Measurements from ENCODE around the gene SCD.

Gene SCD

DNA sequence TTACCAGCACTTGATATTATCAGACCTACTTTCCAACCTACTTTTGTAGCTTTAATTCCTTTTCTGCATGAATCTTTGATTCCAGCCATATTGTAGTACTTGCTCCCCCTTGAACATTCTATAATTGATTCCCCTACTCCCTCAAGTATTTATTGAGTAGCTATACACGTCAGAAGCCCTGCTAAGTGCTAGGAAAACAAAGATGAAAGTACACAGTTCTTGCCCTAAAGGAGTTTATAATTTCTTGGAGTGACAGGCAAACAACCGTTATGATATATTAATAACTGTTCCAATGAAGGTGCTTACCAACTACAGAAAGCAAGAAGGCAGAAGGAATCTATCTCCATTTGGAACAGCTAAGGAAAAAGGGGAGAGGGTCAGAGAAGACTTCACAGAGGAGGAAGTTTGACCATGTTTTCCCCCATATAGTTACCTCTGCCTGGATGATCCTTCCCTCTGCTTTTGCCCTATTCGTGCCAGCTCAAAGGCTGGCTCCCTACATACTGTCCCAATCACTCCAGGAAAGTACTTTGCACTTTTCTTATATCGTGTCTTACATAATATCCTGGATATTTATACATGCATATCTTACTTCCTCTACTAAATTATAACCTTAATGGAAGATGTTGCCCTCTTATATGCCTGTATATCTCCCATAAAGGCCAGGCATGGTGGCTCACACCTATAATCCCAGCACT, 54.7 kb downstream of the SCD start:
- no peak for DNase-seq

DNA sequence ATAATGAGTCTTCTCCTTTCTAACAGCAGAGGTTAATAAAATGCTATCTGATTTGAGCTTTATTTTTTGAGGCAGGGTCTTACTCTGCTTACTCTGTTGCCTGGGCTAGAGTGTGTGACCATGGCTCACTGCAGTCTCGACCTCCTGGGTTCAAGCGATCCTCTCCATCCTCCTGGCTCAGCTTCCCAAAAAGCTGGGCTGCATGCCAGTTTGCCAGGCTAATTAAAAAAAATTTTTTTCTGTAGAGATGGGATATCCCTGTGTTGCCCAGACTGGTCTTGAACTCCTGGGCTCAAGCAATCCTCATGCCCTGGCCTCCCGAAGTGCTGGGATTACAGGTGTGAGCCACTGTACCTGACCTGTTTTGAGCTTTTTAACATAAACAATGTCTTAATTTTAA, 56.7 kb downstream of the SCD start:
- no peak for DNase-seq

DNA sequence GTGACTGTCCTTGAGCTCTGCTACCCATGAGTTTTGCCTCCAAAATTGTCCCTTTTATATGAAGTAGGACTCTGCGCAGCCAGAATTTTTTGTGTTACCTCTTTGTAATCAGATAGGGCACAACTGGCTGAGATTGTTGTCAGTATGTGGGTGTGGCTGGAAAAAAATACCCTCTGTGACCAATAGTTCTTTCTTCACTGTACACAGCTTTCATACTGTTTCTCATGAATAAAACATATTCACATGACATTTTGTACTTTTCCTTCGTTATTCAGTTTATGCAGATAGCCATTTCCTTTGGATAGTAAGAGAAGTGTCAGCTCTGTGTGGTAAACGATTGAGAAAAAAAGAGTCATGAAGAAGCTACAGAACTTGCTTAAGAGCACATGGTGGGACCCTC, 66.1 kb downstream of the SCD start:
- DNase-seq = no peak

Measured in stimulated activated CD4-positive, alpha-beta T cell treated with anti-CD3 and anti-CD28 coated beads, Interleukin-4, amount 100 ng/mL, for 1 hour (primary cell).